ENCODE results near the gene AFTPH.

AFTPH gene, protein sequence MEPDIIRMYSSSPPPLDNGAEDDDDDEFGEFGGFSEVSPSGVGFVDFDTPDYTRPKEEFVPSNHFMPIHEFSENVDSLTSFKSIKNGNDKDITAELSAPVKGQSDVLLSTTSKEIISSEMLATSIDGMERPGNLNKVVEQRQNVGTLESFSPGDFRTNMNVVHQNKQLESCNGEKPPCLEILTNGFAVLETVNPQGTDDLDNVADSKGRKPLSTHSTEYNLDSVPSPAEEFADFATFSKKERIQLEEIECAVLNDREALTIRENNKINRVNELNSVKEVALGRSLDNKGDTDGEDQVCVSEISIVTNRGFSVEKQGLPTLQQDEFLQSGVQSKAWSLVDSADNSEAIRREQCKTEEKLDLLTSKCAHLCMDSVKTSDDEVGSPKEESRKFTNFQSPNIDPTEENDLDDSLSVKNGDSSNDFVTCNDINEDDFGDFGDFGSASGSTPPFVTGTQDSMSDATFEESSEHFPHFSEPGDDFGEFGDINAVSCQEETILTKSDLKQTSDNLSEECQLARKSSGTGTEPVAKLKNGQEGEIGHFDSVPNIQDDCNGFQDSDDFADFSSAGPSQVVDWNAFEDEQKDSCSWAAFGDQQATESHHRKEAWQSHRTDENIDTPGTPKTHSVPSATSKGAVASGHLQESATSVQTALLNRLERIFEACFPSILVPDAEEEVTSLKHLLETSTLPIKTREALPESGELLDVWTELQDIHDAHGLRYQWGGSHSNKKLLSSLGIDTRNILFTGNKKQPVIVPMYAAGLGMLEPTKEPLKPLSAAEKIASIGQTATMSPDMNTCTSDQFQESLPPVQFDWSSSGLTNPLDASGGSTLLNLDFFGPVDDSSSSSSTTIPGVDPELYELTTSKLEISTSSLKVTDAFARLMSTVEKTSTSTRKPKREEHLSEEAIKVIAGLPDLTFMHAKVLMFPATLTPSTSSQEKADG

DNA sequence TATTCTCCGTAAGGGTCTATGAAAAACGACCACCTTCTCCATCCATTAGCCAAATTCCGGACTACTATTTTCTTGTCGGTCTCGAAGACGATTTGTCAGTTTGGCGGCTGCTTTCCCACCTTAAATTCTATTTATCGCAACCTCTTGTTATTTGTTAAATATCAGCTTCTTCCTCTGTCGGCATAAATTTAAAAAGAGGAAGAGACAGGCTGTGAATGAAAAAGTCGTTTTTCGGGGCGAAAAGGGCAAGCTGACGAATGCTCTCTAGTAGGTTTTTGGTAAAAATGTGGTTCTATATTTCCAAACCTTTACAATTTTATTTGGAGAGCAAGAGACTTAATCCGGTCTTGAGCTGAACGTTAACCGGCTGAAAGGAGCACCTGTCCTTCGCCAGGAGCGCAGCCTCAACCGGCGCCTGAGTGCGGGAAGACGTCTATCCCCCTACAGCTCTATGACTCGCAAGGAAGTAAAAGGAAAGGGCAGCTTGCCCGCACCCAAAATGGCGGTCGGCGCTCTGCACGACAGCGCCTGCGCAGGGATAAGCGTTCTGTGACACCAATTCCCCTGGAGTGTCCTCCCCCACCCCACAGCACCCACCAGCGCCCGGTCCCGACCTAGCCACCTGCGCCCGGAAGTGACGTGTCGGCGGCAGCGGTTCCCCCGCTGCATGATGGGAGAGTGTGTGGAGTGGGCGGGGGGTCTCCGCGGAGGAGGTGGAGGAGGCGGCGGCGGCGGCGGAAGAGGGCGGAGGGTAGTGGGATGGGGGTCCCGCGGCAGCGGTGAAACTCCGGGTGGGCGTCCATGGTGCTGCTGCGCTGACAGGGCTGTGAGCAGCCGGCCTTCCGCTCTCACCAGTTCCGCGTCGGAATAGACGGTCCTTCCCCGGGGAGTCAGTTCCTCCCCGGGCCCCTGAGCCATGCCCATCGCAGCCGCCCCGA is at the start of gene AFTPH:
Gene AFTPH (plus strand): TSS at position 663 of the 938 bp plus-strand sequence. CDS start 27,147 bp downstream, outside the sequence.
- DNase-seq, result peak; percentile 100

- no peak for DNase-seq
Observed at GRCh38 chr2:64474636-64475035, 49.5 kb upstream of the AFTPH start.

- no peak for DNase-seq
Observed at GRCh38 chr2:64477037-64477436, 47.1 kb upstream of the AFTPH start.

- no peak for DNase-seq
Observed at GRCh38 chr2:64477979-64478378, 46.1 kb upstream of the AFTPH start.

- no peak for DNase-seq
Observed at GRCh38 chr2:64478502-64479230, 45.5 kb upstream of the AFTPH start.

DNA sequence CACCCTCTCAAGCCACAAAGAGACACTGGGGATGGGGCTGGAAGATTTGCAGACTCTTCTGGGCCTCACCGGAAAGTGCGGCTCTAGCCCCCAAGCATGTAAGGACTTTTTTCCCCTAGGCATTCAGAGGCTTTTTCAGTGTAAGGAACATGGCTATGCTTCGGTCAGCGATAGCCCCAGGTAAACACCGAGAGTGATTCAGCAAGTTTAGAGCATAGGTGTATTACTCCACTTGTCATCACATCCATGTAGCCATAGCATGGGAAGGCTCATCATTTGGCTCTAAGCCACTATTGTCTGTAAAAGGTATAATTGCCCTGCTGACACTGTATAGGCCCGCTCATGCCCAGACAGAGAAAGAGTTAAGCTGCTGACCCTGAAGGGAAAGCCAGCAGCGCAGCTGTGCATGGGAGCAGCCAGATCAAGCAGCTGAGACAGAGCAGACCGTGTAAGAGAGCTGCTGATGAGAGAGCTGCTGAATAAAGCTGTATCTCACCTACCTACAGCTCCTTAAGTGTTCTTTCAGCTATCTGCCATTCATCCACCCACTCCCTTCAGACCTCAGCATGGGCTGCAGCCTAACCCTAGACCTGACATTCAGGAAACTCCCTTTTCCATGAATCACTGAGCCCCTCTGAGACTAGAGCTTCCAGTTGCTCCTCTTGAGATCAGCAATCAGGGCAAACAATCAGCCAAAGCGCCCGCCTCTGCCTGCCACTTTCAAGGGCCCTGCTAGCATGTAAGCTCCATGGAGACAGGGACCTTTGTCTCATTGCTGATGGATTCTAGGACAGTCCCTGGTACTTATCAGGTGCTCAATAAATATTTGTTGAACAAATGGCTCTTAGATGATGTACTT is 44.6 kb upstream of the AFTPH start:
- no peak for DNase-seq

DNA sequence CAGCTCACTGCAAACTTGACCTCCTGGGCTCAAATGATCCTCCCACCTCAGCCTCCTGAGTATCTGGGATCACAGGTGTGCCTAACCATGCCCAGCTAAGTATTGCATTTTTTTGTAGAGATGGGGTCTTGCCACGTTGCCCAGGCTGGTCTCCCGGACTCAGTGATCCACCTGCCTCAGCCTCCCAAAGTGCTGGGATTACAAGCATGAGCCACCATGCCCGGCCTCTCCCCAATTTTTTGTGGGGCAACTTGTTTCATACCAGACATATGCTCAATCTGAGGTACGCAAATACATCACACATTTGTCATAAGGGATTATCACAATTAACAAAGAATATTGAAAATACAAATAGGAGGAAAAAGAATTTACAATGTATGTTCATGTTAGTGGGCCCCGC is 42.5 kb upstream of the AFTPH start:
- DNase-seq, result no peak

- DNase-seq, result no peak
Observed at GRCh38 chr2:64482243-64482642, 41.9 kb upstream of the AFTPH start.

DNA sequence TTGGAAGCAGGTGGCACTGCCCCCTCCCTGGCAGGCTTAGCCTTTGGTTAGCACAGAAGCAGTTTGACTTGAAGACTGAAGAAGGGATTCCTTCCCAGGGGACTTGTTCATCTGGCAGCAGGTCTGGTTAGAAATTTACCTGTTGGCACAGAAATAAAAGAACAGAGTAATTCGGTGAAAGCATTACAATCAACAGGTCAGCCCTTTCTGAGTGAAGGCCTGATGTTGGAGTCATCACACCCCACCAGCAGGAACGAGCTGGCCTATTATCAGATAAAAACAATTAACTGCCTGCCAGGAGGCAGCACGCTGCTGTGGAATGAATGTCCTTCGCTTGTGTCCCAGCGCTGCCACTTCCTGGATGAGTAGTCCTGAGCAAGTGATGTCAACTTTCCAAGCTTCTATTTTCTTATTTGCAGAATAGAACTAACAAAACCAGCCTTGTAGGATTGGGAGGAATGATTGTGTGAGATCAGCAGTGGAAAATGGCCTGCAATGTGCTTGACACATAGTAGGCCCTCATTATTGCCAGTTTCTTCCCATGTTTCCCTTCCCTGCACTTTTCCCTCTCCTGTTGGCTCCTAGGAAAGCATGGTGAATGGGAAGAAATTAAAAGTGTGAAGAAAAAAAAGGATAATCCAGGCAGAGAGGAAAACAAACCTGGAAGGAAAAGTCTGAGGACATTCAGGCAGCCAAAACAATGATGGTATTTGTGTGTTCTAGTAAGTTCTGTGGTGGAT is 41.2 kb upstream of the AFTPH start:
- no peak for DNase-seq

DNA sequence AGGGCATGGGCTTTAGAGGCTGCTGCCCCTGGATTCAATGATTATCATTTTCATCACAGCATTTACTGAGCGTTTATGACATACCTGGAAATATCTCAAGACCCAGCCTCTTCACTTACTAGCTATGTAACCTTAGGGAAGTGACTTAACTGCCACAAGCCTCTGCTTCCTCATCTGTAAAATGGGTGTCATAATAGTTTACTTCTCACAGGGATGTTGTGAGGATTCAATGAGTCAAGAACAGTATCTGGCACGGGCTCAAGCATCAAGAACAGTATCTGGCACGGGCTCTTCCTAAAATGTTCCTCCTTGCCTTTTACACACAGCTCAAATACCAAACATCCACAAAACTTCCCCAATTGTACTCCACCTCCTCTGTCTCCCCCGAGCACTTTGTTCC is 38.8 kb upstream of the AFTPH start:
- DNase-seq, result no peak

DNA sequence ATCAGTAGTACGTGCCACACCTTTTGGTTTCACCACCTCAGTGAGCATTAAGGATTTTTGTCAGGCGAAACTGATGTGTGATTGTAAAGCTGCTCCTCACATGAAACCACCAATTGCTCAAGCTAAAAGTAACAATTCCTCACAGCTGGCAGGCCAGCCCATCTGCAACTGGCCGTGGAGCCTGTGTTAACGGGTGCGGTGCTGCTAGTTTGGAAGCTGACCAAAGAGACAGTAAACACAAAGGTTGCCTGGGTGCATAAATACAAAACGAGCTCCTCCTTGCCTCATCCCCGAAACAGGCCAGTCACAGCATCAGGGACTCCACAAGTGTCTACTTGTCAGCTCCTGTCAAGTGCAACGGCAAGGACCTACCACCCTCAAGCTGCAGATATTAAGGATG is 38.2 kb upstream of the AFTPH start:
- DNase-seq, result no peak

DNA sequence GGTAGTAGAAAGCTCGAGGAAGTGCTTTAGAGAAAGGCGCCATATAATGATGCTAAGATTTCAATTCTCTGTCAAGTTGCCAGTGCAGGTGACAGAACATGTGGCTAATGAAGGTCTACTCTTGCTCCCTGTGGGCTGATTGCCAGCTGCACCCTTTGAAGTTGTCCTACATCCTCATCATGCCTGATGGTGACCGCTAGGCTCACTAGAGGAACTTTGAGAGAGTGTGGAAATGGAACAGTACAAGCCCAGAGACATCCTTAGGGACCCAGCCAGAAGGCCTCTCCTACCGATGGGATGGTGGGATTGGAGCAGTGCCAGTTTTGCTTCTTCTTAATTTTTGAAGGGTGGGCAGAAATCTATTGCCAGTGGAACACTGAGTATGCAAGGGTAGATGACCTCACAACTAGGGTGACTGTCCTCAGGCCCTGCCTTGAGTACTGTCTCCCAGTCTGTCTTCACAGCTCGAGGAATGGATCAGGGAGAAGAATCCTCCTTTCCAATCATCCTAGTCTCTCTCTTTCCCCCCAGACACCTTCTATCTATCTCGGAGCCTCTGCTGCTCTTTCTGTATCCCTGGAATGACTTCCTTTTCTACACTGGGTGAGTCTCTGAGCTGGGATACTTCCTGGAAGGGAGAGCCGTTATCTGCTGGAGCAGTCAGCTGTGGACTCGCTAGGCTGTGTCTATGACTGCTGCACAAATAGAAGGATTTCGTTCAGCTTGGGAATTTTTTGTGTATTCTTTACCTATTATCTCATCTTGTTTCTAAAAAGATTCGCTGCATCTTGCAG is 36.7 kb upstream of the AFTPH start:
- no peak for DNase-seq

DNA sequence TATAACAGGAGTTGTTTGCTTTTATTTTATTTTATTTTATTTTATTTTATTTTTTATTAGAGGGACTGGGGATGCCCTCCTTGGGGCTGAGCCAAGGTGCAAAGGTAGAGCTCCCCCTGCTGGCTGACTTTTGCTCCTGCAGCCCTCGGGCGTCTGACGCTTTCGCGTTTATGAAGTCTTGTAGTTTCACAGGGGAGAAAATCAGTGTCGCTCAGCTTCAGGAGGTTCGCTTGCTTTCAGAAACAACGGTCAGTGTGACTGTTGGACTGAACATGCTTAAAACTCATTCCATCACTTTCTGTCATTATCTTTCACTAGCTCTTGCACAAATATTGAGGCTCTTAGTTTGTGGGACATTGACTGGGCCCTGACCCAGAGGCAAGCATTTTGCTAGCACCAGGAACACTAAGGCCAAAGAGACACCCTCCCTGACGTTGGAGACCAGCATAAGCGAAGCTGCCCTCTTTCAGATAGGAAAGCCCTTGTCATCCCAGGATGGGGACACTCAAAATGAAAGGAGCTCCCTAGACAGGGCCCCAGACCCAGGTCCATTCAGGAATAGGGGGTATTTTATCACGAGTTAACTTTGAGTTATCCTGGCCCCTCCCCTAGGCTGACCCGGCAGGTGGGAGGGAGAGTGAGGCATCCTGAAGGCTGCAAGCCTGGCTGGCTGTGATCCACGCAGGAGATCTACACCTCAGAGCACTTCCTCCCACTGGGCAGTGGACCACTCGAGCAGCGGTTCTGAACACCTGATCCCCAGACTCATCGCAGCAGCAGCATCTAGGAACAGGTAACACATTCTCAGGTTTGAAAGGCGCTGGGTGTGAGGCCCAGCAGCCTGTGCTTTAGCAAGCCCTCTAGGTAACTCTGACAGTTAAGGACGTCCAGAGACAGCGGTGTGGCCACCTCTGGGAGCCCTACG is 35.8 kb upstream of the AFTPH start:
- peak; percentile 80 for DNase-seq

GRCh38 chr2:64489081-64489751 is 34.9 kb upstream of the AFTPH start:
- no peak for DNase-seq

DNA sequence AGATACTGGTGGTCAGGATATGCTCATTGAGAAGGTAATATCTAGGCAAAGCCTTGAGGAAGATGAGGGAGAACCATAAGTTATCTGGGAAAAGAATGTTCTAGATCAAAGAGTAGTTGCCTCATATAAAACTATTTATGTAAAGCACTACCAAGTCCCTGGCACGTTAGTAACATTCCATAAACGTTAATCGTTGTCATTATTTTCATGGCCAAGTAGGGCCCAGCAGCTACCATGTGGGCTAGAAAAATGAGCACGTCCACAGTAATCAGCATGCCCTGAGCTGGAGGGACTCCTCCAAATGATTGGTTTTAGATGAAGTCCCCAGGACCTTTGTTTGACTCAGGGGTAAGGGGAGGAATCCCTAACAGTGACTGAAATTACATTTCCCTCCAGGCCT is 32.7 kb upstream of the AFTPH start:
- no peak for DNase-seq

- no peak for DNase-seq
Observed at GRCh38 chr2:64492272-64492671, 31.9 kb upstream of the AFTPH start.

DNA sequence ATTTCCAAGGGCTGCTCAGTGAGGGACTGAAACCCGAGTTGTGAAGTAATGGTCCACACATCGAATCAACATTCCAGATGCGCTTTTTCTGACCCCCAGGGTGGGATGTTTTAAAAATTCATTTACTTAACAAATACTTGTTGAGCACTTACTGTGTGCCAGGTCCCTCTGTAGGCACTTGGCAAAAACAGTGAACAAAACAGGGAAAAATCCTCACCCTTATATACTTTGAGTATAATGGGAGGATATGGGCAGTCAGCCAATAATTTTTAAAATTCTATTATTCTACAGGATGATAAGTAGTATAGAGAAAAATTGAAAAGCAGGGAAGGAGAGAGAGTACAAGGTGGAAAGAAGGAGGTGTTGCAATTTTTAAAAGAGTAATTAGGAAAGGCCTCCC is 31.3 kb upstream of the AFTPH start:
- DNase-seq, result no peak

DNA sequence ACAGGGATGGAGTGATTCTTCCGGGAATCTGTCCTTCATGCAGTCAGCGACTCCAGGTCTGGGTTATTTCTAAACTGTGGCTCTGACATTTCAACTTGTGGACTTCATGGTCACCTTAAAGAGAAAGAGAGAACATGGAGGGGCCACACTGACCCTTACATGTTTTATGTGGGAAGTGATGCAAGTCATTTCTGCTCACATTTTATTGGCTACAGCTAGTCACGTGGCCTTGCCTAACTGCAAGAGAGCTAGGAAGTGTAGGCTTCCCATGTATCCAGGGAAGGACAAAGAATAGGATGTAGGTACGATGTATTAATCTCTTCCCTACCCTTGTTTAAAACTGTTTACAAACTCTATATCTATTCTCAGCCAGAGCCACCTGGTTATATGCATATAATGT is 30.3 kb upstream of the AFTPH start:
- no peak for DNase-seq
